Right lobe of liver (tissue), 4 donors: ENCODE data around the gene DIPK1A.

Experiments used
- CTCF ChIP-seq, 4 donors: fragments of 200-600 bp in 3 of 4; fragments of 450-650 bp in 1 of 4; IDR thresholded peaks; one replicate each; pipeline versions ENCODE4 v1.5.1 to v1.8.0; 2016 to 2022; ENCODE audit warnings: antibody characterized with exemption in 4 of 4, mild to moderate bottlenecking in 2 of 4
- POLR2A ChIP-seq: fragments of 450-650 bp; IDR thresholded peaks from one replicate; pipeline ENCODE4 v1.6.1; 2017; ENCODE audit warnings: antibody characterized with exemption, mild to moderate bottlenecking
- donor health status: DM: no; HTN: no; CAD: no.
- donor health status: DM: no; HTN: no; CAD: no.
- donor health status: DM: no; HTN: yes; CAD: no.

- TF ChIP-seq POLR2A = no peak
- no peak for TF ChIP-seq CTCF (IDR thresholded peaks at IDR 0.05)
Measured at GRCh38 chr1:92831368-92831761, 129.9 kb downstream of the DIPK1A start.
